Naive thymus-derived CD4-positive, alpha-beta T cell (primary cell): Measurements from ENCODE around the gene TRIM33. TPM values are rescaled to one million over a fixed set of nuclear protein-coding genes. Genes with fewer than 3 reads are reported as not detected.
A peak's percentile ranks its signal among the peaks of the same experiment; 100 is the strongest.
"Not testable (repeated sequence)": the region's sequence is repeated elsewhere in the genome, so short reads cannot be mapped to it uniquely, and the experiment has no call there.

Source experiments
- ATAC-seq: fragments of 150-1000 bp; cut with Tn5 transposase; 2 replicates; pipeline ENCODE4 v1.10.0; 2021; ENCODE audit warnings: mild to moderate bottlenecking, moderate library complexity
- CTCF ChIA-PET: fragments of 350-600 bp; sonication (Branson Sonifier 250); formaldehyde crosslinking; loops from one replicate; lab custom pipeline; 2021; ENCODE audit warnings: antibody characterized with exemption; lab: Charles Lee
- POLR2A ChIA-PET: fragments of 350-600 bp; sonication (Branson Sonifier 250); formaldehyde crosslinking; loops from one replicate; lab custom pipeline; 2021; ENCODE audit warnings: antibody characterized with exemption, inconsistent platforms; lab: Charles Lee
- DNase-seq, 9 donors: peaks; one replicate each; pipeline versions ENCODE4 v3.0.0 to v3.0.0-alpha.2; 2020 to 2022; ENCODE audit warnings: mixed read lengths in 1 of 9
- H3K27ac ChIP-seq: one replicate; pipeline ENCODE4 v1.7.0; 2013; ENCODE audit warnings: mild to moderate bottlenecking, low read depth, low read length, moderate library complexity
- H3K27me3 ChIP-seq, 2 donors: one replicate each; pipeline ENCODE4 v1.7.0; 2013; ENCODE audit warnings: low read length in 2 of 2, mild to moderate bottlenecking in 2 of 2, moderate library complexity in 2 of 2; ENCODE audit not compliant: control insufficient read depth in 2 of 2, insufficient read depth in 2 of 2
- H3K36me3 ChIP-seq, 3 experiments: 1 replicate in 2 of 3; 2 replicates in 1 of 3; pipeline ENCODE4 v1.7.0; 2013; ENCODE audit warnings: low read length in 3 of 3, mild to moderate bottlenecking in 3 of 3, moderate library complexity in 1 of 3; ENCODE audit not compliant: insufficient read depth in 3 of 3, control insufficient read depth in 2 of 3
- H3K4me1 ChIP-seq, 2 donors: one replicate each; pipeline ENCODE4 v1.7.0; 2013; ENCODE audit warnings: low read length in 2 of 2, mild to moderate bottlenecking in 2 of 2, moderate library complexity in 1 of 2; ENCODE audit not compliant: control insufficient read depth in 2 of 2, insufficient read depth in 2 of 2
- H3K4me3 ChIP-seq: 2 replicates; pipeline ENCODE4 v1.7.0; 2013; ENCODE audit warnings: mild to moderate bottlenecking, low read length
- H3K9me3 ChIP-seq, 3 experiments: 1 replicate in 2 of 3; 2 replicates in 1 of 3; pipeline ENCODE4 v1.7.0; 2013; ENCODE audit warnings: low read length in 3 of 3; ENCODE audit not compliant: control insufficient read depth in 2 of 3
- H3K27ac Mint-ChIP-seq, 9 donors: one replicate each; pipeline ENCODE4 v1.8.0; 2020 to 2022; ENCODE audit warnings: mixed read lengths in 9 of 9, mild to moderate bottlenecking in 8 of 9, moderate library complexity in 5 of 9, inconsistent platforms in 2 of 9
- H3K27me3 Mint-ChIP-seq, 5 donors: one replicate each; pipeline ENCODE4 v1.8.0; 2021 to 2022; ENCODE audit warnings: mixed read lengths in 5 of 5, mild to moderate bottlenecking in 1 of 5
- H3K36me3 Mint-ChIP-seq, 5 donors: one replicate each; pipeline ENCODE4 v1.8.0; 2020 to 2022; ENCODE audit warnings: mixed read lengths in 5 of 5, mild to moderate bottlenecking in 3 of 5, inconsistent platforms in 1 of 5
- H3K4me1 Mint-ChIP-seq, 7 donors: one replicate each; pipeline ENCODE4 v1.8.0; 2020 to 2022; ENCODE audit warnings: mixed read lengths in 7 of 7, mild to moderate bottlenecking in 3 of 7, inconsistent platforms in 1 of 7
- H3K4me3 Mint-ChIP-seq, 10 donors: one replicate each; pipeline ENCODE4 v1.8.0; 2020 to 2022; ENCODE audit warnings: mild to moderate bottlenecking in 10 of 10, mixed read lengths in 10 of 10, moderate library complexity in 6 of 10, inconsistent platforms in 2 of 10
- H3K9me3 Mint-ChIP-seq, 11 donors: one replicate each; pipeline ENCODE4 v1.8.0; 2020 to 2022; ENCODE audit warnings: mixed read lengths in 11 of 11, mild to moderate bottlenecking in 4 of 11, inconsistent platforms in 1 of 11, moderate library complexity in 1 of 11
- intact Hi-C, 2 donors: fragments of 100-400 bp; cut with micrococcal nuclease; formaldehyde crosslinking; loops; one replicate each; pipeline ENCODE4 v1.15.1; 2023
- polyA plus RNA-seq, 2 donors: library from polyadenylated mRNA; unstranded; fragments of 300-500 nt; fragmentation: Illumina TruSeq; gene quantifications; one replicate each; pipeline ENCODE4 v1.2.3, GENCODE V29; 2021
- total RNA-seq, 6 experiments: library from RNA in 5 of 6; stranded (reverse) in 5 of 6; gene quantifications; 1 replicate in 5 of 6; 2 replicates in 1 of 6; pipeline ENCODE4 v1.2.3 and lab custom pipeline; 2021 to 2026

TRIM33 gene
- total and polyA plus RNA-seq, 7 experiments from 2014 or later = 28.7 to 57.6 (median 45.4) TPM

GRCh38 chr1:114431026-114431425 lies 80.0 kb downstream of the TRIM33 start:
- intact Hi-C loops = no loop called here
- POLR2A ChIA-PET = no interaction called here
- no peaks in the 10 kb centered on the region for H3K9me3 Mint-ChIP-seq
- CTCF ChIA-PET = no interaction called here
- H3K27ac Mint-ChIP-seq = peak overlapping the region in 1 of 9 donors; percentile 21
- Histone ChIP-seq H3K9me3 (no peaks in the 10 kb centered on the region), H3K4me3 (no peak overlapping the region), H3K36me3 (peaks cover under 1 to 27% (median 1%) of the 10 kb centered on the region in 3 experiments), H3K4me1 (no peaks in the 10 kb centered on the region), H3K27ac (no peak overlapping the region), H3K27me3 (no peaks in the 10 kb centered on the region)
- H3K36me3 Mint-ChIP-seq = peaks cover 0 to 32% (median 6%) of the 10 kb centered on the region in 5 donors
- peaks cover 5 to 14% (median 11%) of the 10 kb centered on the region in 7 donors for H3K4me1 Mint-ChIP-seq
- DNase-seq = no peak
- no peak for ATAC-seq
- H3K27me3 Mint-ChIP-seq = no peaks in the 10 kb centered on the region
- H3K4me3 Mint-ChIP-seq = no peak overlapping the region

GRCh38 chr1:114428083-114428754 lies 82.8 kb downstream of the TRIM33 start:
- Histone ChIP-seq H3K4me3 (no peak overlapping the region), H3K4me1 (no peaks in the 10 kb centered on the region), H3K36me3 (peaks cover 5 to 45% (median 12%) of the 10 kb centered on the region in 3 experiments), H3K27ac (no peak overlapping the region), H3K9me3 (no peaks in the 10 kb centered on the region), H3K27me3 (no peaks in the 10 kb centered on the region)
- H3K9me3 Mint-ChIP-seq = no peaks in the 10 kb centered on the region
- H3K27me3 Mint-ChIP-seq = no peaks in the 10 kb centered on the region
- intact Hi-C loops = loop anchor here (1.0 to 5.0 kb wide), 3 partner anchors 82 to 450 kb away; no protein-coding TSS in a partner anchor
- no peak for ATAC-seq
- H3K27ac Mint-ChIP-seq = no peak overlapping the region
- peaks cover 7 to 42% (median 23%) of the 10 kb centered on the region in 5 donors for H3K36me3 Mint-ChIP-seq
- CTCF ChIA-PET = interaction anchor here (0.6 to 2.0 kb wide), 5 partner anchors 11 to 122 kb away, joined by 3 to 18 read pairs (median 4); no protein-coding TSS in a partner anchor
- POLR2A ChIA-PET = no interaction called here
- H3K4me1 Mint-ChIP-seq = peaks cover 0 to 6% (median 0%) of the 10 kb centered on the region in 7 donors
- DNase-seq = peak in 6 of 9 donors; percentile 8 to 26 (median 16)
- H3K4me3 Mint-ChIP-seq = no peak overlapping the region

DNA sequence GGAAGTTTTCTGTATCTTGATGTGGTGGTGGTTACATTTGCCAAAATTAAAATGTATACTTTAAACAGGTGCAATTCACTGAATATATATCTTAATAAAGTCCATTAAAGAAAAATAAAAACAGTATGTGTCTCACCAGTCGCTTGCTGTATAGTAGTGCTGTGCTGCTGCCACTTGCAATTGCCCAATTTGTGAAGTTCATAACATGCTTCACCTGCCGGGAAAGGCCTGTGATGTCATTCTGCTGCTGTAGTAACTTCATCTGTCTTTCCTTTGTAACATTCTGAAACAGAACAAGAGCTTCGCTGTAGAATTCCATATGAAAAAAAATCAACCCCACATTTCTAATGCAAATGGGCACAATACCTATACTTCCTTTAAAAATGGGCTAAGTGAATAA lies 83.4 kb downstream of the TRIM33 start:
- ChIA-PET POLR2A (no interaction called here), CTCF (interaction anchor here (1.3 to 2.0 kb wide), 2 partner anchors 81 to 86 kb away, joined by 5 to 18 read pairs; no protein-coding TSS in a partner anchor)
- Mint-ChIP-seq H3K4me1 (peaks cover 0 to 6% (median 0%) of the 10 kb centered on the region in 7 donors), H3K9me3 (no peaks in the 10 kb centered on the region), H3K27ac (no peak overlapping the region), H3K4me3 (no peak overlapping the region), H3K27me3 (no peaks in the 10 kb centered on the region), H3K36me3 (peaks cover 7 to 40% (median 23%) of the 10 kb centered on the region in 5 donors)
- DNase-seq (no peak), ATAC-seq (no peak)
- Histone ChIP-seq H3K36me3 (peaks cover 5 to 45% (median 16%) of the 10 kb centered on the region in 3 experiments), H3K27ac (no peak overlapping the region), H3K4me3 (no peak overlapping the region), H3K4me1 (no peaks in the 10 kb centered on the region), H3K9me3 (no peaks in the 10 kb centered on the region), H3K27me3 (no peaks in the 10 kb centered on the region)
- intact Hi-C loops = loop anchor here (1.0 to 5.0 kb wide), 3 partner anchors 81 to 449 kb away; no protein-coding TSS in a partner anchor

GRCh38 chr1:114423455-114423854 lies 87.5 kb downstream of the TRIM33 start:
- peaks cover 0 to 4% (median 0%) of the 10 kb centered on the region in 7 donors for H3K4me1 Mint-ChIP-seq
- ATAC-seq (no peak), DNase-seq (no peak)
- Histone ChIP-seq H3K9me3 (no peaks in the 10 kb centered on the region), H3K27me3 (no peaks in the 10 kb centered on the region), H3K27ac (no peak overlapping the region), H3K4me3 (no peak overlapping the region), H3K36me3 (peaks cover 14 to 66% (median 40%) of the 10 kb centered on the region in 3 experiments), H3K4me1 (no peaks in the 10 kb centered on the region)
- CTCF ChIA-PET = no interaction called here
- intact Hi-C loops = no loop called here
- POLR2A ChIA-PET = no interaction called here
- H3K27me3 Mint-ChIP-seq = no peaks in the 10 kb centered on the region
- H3K9me3 Mint-ChIP-seq = no peaks in the 10 kb centered on the region
- H3K4me3 Mint-ChIP-seq = no peak overlapping the region
- peaks cover 24 to 66% (median 43%) of the 10 kb centered on the region in 5 donors for H3K36me3 Mint-ChIP-seq
- H3K27ac Mint-ChIP-seq = no peak overlapping the region

GRCh38 chr1:114418948-114419347 lies 92.1 kb downstream of the TRIM33 start:
- H3K36me3 Mint-ChIP-seq = peaks cover 23 to 73% (median 47%) of the 10 kb centered on the region in 5 donors
- H3K4me3 Mint-ChIP-seq, H3K9me3 ChIP-seq, H3K27me3 Mint-ChIP-seq, DNase-seq, H3K9me3 Mint-ChIP-seq, H3K4me1 Mint-ChIP-seq, H3K27ac Mint-ChIP-seq, ATAC-seq, H3K4me3 ChIP-seq, H3K27ac ChIP-seq, H3K27me3 ChIP-seq, intact Hi-C loops, H3K4me1 ChIP-seq, CTCF ChIA-PET: not testable (repeated sequence)
- peaks cover 14 to 43% (median 37%) of the 10 kb centered on the region in 3 experiments for H3K36me3 ChIP-seq
- POLR2A ChIA-PET = interaction anchor here (0.6 kb wide), 1 partner anchor 32 kb away, joined by 3 read pairs; no protein-coding TSS in a partner anchor

DNA sequence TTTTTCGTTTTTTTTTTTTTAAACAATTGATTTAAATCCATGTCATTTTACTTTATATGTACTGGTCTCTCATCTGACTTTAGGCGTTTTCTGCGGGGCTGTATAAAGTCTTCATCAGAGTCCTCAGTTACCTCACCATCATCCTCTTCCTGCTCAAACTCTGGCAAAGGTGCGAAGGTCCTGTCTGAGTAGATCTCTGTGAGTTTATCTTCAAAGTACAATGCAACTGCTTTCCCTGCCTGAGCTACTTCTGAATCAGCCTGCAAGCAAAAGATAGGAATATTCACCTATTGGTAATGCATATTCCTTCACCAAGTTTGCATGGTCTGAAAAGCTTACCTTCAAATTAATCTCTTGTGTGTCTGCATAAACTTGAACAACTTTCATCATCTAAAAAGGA lies 113.4 kb downstream of the TRIM33 start:
- Mint-ChIP-seq H3K4me3 (no peak overlapping the region), H3K9me3 (no peaks in the 10 kb centered on the region), H3K4me1 (no peaks in the 10 kb centered on the region), H3K36me3 (peaks cover 7 to 67% (median 49%) of the 10 kb centered on the region in 5 donors), H3K27me3 (no peaks in the 10 kb centered on the region), H3K27ac (no peak overlapping the region)
- Histone ChIP-seq H3K4me1 (no peaks in the 10 kb centered on the region), H3K27me3 (no peaks in the 10 kb centered on the region), H3K36me3 (peaks cover 6 to 39% (median 8%) of the 10 kb centered on the region in 3 experiments), H3K4me3 (no peak overlapping the region), H3K9me3 (no peaks in the 10 kb centered on the region), H3K27ac (no peak overlapping the region)
- CTCF ChIA-PET = no interaction called here
- DNase-seq (no peak), ATAC-seq (no peak)
- intact Hi-C loops = no loop called here
- POLR2A ChIA-PET = no interaction called here
